ENCODE measurements around the gene RAB33B. TPM values are rescaled to one million over a fixed set of nuclear protein-coding genes. Genes with fewer than 3 reads are reported as not detected.

The RAB33B gene
- total and polyA plus RNA-seq, 4 donors = 3.8 to 24.8 (median 7.0) TPM

DNA sequence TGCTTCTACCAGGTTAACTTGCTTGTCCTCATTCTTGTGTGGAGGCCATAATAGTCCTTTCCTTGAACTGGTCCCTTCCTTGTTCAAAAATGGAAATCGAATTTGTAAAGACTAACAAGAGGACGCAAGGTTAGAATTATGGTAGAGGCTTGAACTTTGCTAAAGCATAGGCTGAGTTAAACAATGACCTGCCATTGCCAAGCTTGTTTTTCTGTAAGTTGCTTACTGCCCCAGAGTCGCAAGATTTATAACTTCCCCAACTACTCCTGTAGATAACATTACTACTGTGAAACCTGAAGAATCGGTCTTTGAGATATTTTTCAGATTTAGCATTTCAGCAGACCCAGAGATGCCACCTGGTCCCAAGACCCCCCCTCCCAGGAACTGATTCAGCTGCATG is 45.3 kb downstream of the RAB33B start:
- H3K27me3 ChIP-seq (ENCODE audit: control insufficient read depth in 3 of 3, insufficient read depth in 3 of 3, low read length in 2 of 3) = no peaks in the 10 kb centered on the region
- no peak for TF ChIP-seq CTCF (IDR thresholded peaks at IDR 0.05; ENCODE audit: control extremely low read depth, extremely low read depth)
- no peaks in the 10 kb centered on the region for H3K9me3 ChIP-seq (ENCODE audit: control insufficient read depth in 4 of 4, insufficient read depth in 3 of 4, low read length in 3 of 4)
- H3K27ac ChIP-seq (ENCODE audit: low read depth in 1 of 2, low read length in 1 of 2) = no peak overlapping the region
- WGBS, 2 donors = 59 to 73% methylated on average over 4 of the region's 4 CpGs
- no peaks in the 10 kb centered on the region for H3K36me3 ChIP-seq (ENCODE audit: control insufficient read depth in 4 of 4, insufficient read depth in 4 of 4, low read length in 4 of 4)
- H3K4me1 ChIP-seq (ENCODE audit: control insufficient read depth in 5 of 5, insufficient read depth in 5 of 5, low read length in 5 of 5) = peaks cover 0 to 4% (median 1%) of the 10 kb centered on the region in 5 donors
- no peak overlapping the region for H3K9ac ChIP-seq (ENCODE audit: insufficient read depth in 1 of 2, low read length in 2 of 2)
- no peak overlapping the region for H3K4me3 ChIP-seq
- no peak for ATAC-seq (ENCODE audit: insufficient read depth, low FRiP score)
- no peak for DNase-seq

DNA sequence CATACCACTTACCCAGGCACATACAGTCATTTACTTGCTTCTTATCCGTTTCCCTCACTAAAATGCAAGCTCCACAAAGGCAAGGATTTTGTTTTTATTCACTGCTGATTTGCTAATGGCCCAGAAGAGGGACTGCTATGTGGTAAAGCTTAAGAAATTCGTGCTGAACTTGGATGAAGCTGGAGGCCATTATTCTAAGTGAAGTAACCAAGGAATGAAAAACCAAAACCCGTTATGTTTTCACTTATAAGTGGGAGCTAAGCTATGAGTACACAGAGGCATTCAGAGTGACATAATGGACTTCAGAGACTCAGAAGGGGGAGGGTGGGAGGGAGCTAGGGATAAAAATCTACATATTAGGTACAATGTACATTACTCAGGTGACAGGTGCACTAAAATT is 47.2 kb downstream of the RAB33B start:
- ATAC-seq (ENCODE audit: insufficient read depth, low FRiP score) (no peak), DNase-seq (no peak)
- Histone ChIP-seq H3K4me3 (no peak overlapping the region), H3K36me3 (ENCODE audit: control insufficient read depth in 4 of 4, insufficient read depth in 4 of 4, low read length in 4 of 4) (no peaks in the 10 kb centered on the region), H3K27me3 (ENCODE audit: control insufficient read depth in 3 of 3, insufficient read depth in 3 of 3, low read length in 2 of 3) (no peaks in the 10 kb centered on the region), H3K27ac (ENCODE audit: low read depth in 1 of 2, low read length in 1 of 2) (no peak overlapping the region), H3K4me1 (ENCODE audit: control insufficient read depth in 5 of 5, insufficient read depth in 5 of 5, low read length in 5 of 5) (peaks cover 0 to 4% (median 1%) of the 10 kb centered on the region in 5 donors), H3K9ac (ENCODE audit: insufficient read depth in 1 of 2, low read length in 2 of 2) (no peak overlapping the region), H3K9me3 (ENCODE audit: control insufficient read depth in 4 of 4, insufficient read depth in 3 of 4, low read length in 3 of 4) (no peaks in the 10 kb centered on the region)
- no peak for TF ChIP-seq CTCF (IDR thresholded peaks at IDR 0.05; ENCODE audit: control extremely low read depth, extremely low read depth)
- 66 to 81% methylated on average over 3 of the region's 3 CpGs for WGBS, 2 donors

- Histone ChIP-seq H3K4me3 (no peak overlapping the region), H3K27ac (ENCODE audit: low read depth in 1 of 2, low read length in 1 of 2) (no peak overlapping the region), H3K36me3 (ENCODE audit: control insufficient read depth in 4 of 4, insufficient read depth in 4 of 4, low read length in 4 of 4) (no peaks in the 10 kb centered on the region), H3K9ac (ENCODE audit: insufficient read depth in 1 of 2, low read length in 2 of 2) (no peak overlapping the region), H3K9me3 (ENCODE audit: control insufficient read depth in 4 of 4, insufficient read depth in 3 of 4, low read length in 3 of 4) (no peaks in the 10 kb centered on the region), H3K27me3 (ENCODE audit: control insufficient read depth in 3 of 3, insufficient read depth in 3 of 3, low read length in 2 of 3) (no peaks in the 10 kb centered on the region), H3K4me1 (ENCODE audit: control insufficient read depth in 5 of 5, insufficient read depth in 5 of 5, low read length in 5 of 5) (peaks cover 0 to 4% (median 0%) of the 10 kb centered on the region in 5 donors)
- ATAC-seq (ENCODE audit: insufficient read depth, low FRiP score) = no peak
- DNase-seq = no peak
- TF ChIP-seq CTCF (IDR thresholded peaks at IDR 0.05; ENCODE audit: control extremely low read depth, extremely low read depth) = no peak
- WGBS, 2 donors = 79 to 90% methylated on average over 6 of the region's 6 CpGs
These were observed 47.6 kb downstream of the RAB33B start for GRCh38 chr4:139501527-139501926.
